Measurements from ENCODE around the gene PTPRN2. TPM values are rescaled to one million over a fixed set of nuclear protein-coding genes. Genes with fewer than 3 reads are reported as not detected.

Gene PTPRN2
- total RNA-seq, 1 donor from 2014 or later: 0.41 TPM

DNA sequence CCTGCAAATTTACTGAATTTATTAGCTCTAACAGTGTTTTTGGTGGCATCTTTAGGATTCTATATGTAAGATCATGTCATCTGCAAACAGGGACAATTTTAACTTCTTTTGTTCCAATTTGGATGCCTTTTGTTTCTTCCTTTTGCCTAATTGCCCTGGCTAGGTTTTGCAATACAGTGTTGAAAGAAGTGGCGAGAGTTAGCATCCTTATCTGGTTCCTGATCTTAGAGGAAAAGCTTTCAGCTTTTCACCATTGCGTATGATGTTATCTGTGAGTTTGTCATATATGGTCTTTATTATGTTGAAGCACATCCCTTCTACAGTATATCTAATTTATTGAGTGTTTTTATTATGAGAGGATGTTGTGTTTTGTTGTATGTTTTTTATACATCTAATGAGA is 301.4 kb downstream of the PTPRN2 start:
- Mint-ChIP-seq H3K36me3 (ENCODE audit: low read depth) (no peaks in the 10 kb centered on the region), H3K9me3 (peaks cover 37% of the 10 kb centered on the region), H3K4me1 (ENCODE audit: low read depth) (no peaks in the 10 kb centered on the region), H3K27me3 (ENCODE audit: insufficient read depth) (peaks cover 2% of the 10 kb centered on the region), H3K27ac (no peak overlapping the region), H3K4me3 (no peak overlapping the region)
- intact Hi-C loops (cut with micrococcal nuclease): no loop called here
- DNase-seq (ENCODE audit: low spot score): no peak

GRCh38 chr7:158285383-158285770 is 302.2 kb downstream of the PTPRN2 start:
- H3K4me3 Mint-ChIP-seq: no peak overlapping the region
- H3K27ac Mint-ChIP-seq: no peak overlapping the region
- DNase-seq (ENCODE audit: low spot score): no peak
- peaks cover 32% of the 10 kb centered on the region for H3K9me3 Mint-ChIP-seq
- intact Hi-C loops (cut with micrococcal nuclease): no loop called here
- no peaks in the 10 kb centered on the region for H3K36me3 Mint-ChIP-seq (ENCODE audit: low read depth)
- peaks cover 2% of the 10 kb centered on the region for H3K27me3 Mint-ChIP-seq (ENCODE audit: insufficient read depth)
- H3K4me1 Mint-ChIP-seq (ENCODE audit: low read depth): no peaks in the 10 kb centered on the region

GRCh38 chr7:158284617-158285382 is 302.8 kb downstream of the PTPRN2 start:
- peaks cover 32% of the 10 kb centered on the region for H3K9me3 Mint-ChIP-seq
- peaks cover 2% of the 10 kb centered on the region for H3K27me3 Mint-ChIP-seq (ENCODE audit: insufficient read depth)
- DNase-seq (ENCODE audit: low spot score): no peak
- H3K4me3 Mint-ChIP-seq: no peak overlapping the region
- H3K4me1 Mint-ChIP-seq (ENCODE audit: low read depth): no peaks in the 10 kb centered on the region
- no peak overlapping the region for H3K27ac Mint-ChIP-seq
- H3K36me3 Mint-ChIP-seq (ENCODE audit: low read depth): no peaks in the 10 kb centered on the region
- intact Hi-C loops (cut with micrococcal nuclease): no loop called here

DNA sequence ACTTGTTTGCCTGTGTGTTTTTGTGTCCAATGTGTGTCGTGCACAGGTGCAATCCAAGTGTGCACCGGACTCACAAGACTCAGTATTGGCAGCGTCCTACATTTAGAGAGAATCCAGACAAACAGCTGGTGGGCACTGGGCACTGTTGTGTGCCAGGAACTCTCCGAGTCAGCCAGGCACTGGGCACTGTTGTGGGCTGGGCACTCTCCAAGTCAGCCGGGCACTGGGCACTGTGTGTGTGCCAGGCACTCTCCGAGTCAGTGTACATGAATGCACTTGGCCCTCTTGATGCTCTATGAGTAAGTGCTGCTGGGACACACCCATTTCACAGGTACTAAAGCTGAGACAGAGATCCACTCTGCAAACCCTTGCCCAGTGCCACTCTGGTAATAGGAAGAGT is 303.5 kb downstream of the PTPRN2 start:
- Mint-ChIP-seq H3K4me1 (ENCODE audit: low read depth) (no peaks in the 10 kb centered on the region), H3K27ac (no peak overlapping the region), H3K27me3 (ENCODE audit: insufficient read depth) (peaks cover 2% of the 10 kb centered on the region), H3K9me3 (peaks cover 25% of the 10 kb centered on the region), H3K4me3 (no peak overlapping the region), H3K36me3 (ENCODE audit: low read depth) (no peaks in the 10 kb centered on the region)
- intact Hi-C loops (cut with micrococcal nuclease): no loop called here
- no peak for DNase-seq (ENCODE audit: low spot score)

- peaks cover 2% of the 10 kb centered on the region for H3K27me3 Mint-ChIP-seq (ENCODE audit: insufficient read depth)
- no peaks in the 10 kb centered on the region for H3K36me3 Mint-ChIP-seq (ENCODE audit: low read depth)
- no peak overlapping the region for H3K4me3 Mint-ChIP-seq
- H3K27ac Mint-ChIP-seq: no peak overlapping the region
- intact Hi-C loops (cut with micrococcal nuclease): no loop called here
- no peak for DNase-seq (ENCODE audit: low spot score)
- H3K9me3 Mint-ChIP-seq: peaks cover 19% of the 10 kb centered on the region
- no peaks in the 10 kb centered on the region for H3K4me1 Mint-ChIP-seq (ENCODE audit: low read depth)
These were observed 304.3 kb downstream of the PTPRN2 start for GRCh38 chr7:158283016-158283974.

- Mint-ChIP-seq H3K4me1 (ENCODE audit: low read depth) (no peaks in the 10 kb centered on the region), H3K27me3 (ENCODE audit: insufficient read depth) (peaks cover 2% of the 10 kb centered on the region), H3K27ac (no peak overlapping the region), H3K4me3 (no peak overlapping the region), H3K36me3 (ENCODE audit: low read depth) (no peaks in the 10 kb centered on the region), H3K9me3 (peaks cover 14% of the 10 kb centered on the region)
- no peak for DNase-seq (ENCODE audit: low spot score)
- intact Hi-C loops (cut with micrococcal nuclease): no loop called here
These were observed 305.1 kb downstream of the PTPRN2 start for GRCh38 chr7:158282461-158283001.

- Mint-ChIP-seq H3K4me1 (ENCODE audit: low read depth) (no peaks in the 10 kb centered on the region), H3K27me3 (ENCODE audit: insufficient read depth) (peaks cover 2% of the 10 kb centered on the region), H3K36me3 (ENCODE audit: low read depth) (no peaks in the 10 kb centered on the region), H3K4me3 (no peak overlapping the region), H3K27ac (no peak overlapping the region), H3K9me3 (peaks cover 9% of the 10 kb centered on the region)
- intact Hi-C loops (cut with micrococcal nuclease): no loop called here
- no peak for DNase-seq (ENCODE audit: low spot score)
These were observed 306.2 kb downstream of the PTPRN2 start for GRCh38 chr7:158281441-158281840.

- intact Hi-C loops (cut with micrococcal nuclease): no loop called here
- Mint-ChIP-seq H3K4me1 (ENCODE audit: low read depth) (no peaks in the 10 kb centered on the region), H3K36me3 (ENCODE audit: low read depth) (no peaks in the 10 kb centered on the region), H3K9me3 (peaks cover 6% of the 10 kb centered on the region), H3K27me3 (ENCODE audit: insufficient read depth) (peaks cover 2% of the 10 kb centered on the region), H3K27ac (no peak overlapping the region), H3K4me3 (no peak overlapping the region)
- DNase-seq (ENCODE audit: low spot score): no peak
These were observed 307.0 kb downstream of the PTPRN2 start for GRCh38 chr7:158280448-158281144.

DNA sequence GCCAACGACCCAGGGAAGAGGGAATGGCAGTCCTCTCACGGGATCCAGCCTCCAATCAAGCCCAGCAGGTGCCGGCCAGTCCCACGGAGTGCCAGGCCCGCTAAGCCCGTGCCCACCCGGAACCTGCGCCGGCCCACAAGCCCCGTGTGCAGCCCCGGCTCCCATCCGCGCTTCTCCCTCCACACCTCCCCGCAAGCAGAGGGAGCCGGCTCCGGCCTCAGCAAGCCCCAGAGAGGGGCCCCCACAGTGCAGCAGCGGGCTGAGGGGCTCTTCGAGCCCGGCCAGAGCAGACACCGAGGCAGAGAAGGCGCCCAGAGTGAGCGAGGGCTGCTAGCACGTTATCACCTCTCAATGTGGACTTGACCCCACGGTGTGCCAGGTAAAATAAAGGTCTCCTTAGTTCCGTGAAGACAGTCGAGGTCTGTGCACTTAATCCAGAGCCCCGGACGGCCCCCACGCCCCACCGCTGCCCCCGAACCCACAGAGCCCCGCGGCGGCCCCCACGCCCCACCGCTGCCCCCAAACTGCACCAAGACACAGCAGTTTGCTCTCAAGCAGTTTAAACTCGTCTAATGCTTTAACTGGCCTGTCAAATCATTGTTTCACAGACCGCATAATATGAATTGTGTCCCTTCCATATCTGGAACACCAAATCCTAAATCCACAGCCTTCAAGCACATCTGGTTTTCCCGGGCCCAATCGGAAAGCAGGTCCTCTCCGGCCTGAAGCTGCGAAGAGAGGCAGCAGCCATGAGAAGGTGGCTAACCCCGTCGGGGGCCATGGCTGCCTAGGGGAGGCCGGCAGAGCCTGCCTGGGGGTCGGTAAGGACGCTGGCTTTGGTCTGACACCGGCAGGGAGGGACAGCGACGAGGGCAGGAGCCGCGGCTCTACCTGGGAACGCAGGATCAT is 307.8 kb downstream of the PTPRN2 start:
- DNase-seq (ENCODE audit: low spot score): no peak
- intact Hi-C loops (cut with micrococcal nuclease): no loop called here
- Mint-ChIP-seq H3K36me3 (ENCODE audit: low read depth) (no peaks in the 10 kb centered on the region), H3K27ac (no peak overlapping the region), H3K4me1 (ENCODE audit: low read depth) (no peaks in the 10 kb centered on the region), H3K9me3 (peaks cover 3% of the 10 kb centered on the region), H3K27me3 (ENCODE audit: insufficient read depth) (peaks cover under 1% of the 10 kb centered on the region), H3K4me3 (no peak overlapping the region)

GRCh38 chr7:158278745-158279320 is 308.8 kb downstream of the PTPRN2 start:
- intact Hi-C loops (cut with micrococcal nuclease): no loop called here
- Mint-ChIP-seq H3K9me3 (no peaks in the 10 kb centered on the region), H3K4me1 (ENCODE audit: low read depth) (no peaks in the 10 kb centered on the region), H3K27ac (no peak overlapping the region), H3K27me3 (ENCODE audit: insufficient read depth) (no peaks in the 10 kb centered on the region), H3K36me3 (ENCODE audit: low read depth) (no peaks in the 10 kb centered on the region), H3K4me3 (no peak overlapping the region)
- DNase-seq (ENCODE audit: low spot score): no peak

GRCh38 chr7:158277219-158278141 is 310.1 kb downstream of the PTPRN2 start:
- H3K9me3 Mint-ChIP-seq: no peaks in the 10 kb centered on the region
- H3K36me3 Mint-ChIP-seq (ENCODE audit: low read depth): no peaks in the 10 kb centered on the region
- no peaks in the 10 kb centered on the region for H3K4me1 Mint-ChIP-seq (ENCODE audit: low read depth)
- DNase-seq (ENCODE audit: low spot score): no peak
- no peaks in the 10 kb centered on the region for H3K27me3 Mint-ChIP-seq (ENCODE audit: insufficient read depth)
- intact Hi-C loops (cut with micrococcal nuclease): no loop called here
- H3K27ac Mint-ChIP-seq: no peak overlapping the region
- H3K4me3 Mint-ChIP-seq: no peak overlapping the region

Measured in activated T-helper 1 cell treated with anti-CD3 and anti-CD28 coated beads, Interleukin-12 subunit alpha, Interleukin-12 subunit beta, Interleukin-2, Interleukin-4 antibody, amounts not matched to agents 30 ng/mL and 10 ng/mL and 1 ng/mL, durations not matched to agents 14 hours and 24 hours and 36 hours (primary cell).